ENCODE measurements around the gene OR56B1.

DNA sequence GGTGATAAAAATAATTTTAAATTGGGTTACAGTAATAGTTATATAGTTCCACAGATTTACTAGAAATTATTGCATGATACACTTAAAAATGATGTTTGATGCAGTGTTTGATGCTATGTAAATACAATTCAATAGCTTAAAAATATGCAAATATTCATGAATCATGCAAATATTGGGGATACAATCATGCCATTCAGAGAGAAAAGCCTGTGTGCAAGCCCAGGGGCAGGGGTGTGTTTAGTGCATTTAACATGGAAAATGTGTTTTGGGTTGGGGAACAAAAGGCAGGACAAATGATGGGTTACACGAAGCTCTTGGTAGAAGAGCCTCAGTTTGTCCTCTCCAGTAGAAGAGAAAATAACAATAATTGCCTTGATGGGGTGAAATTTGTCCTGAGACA is 40.7 kb upstream of the OR56B1 start:
- TF ChIP-seq CTCF (IDR thresholded peaks at IDR 0.05) = no peak
- TF ChIP-seq POLR2A (IDR thresholded peaks at IDR 0.05) = no peak

Data from testis (tissue), 2 donors.